OCI-LY3 (cell line): ENCODE measurements around the gene MAP3K19.
A peak's percentile ranks its signal among the peaks of the same experiment; 100 is the strongest.

Source experiments
- H2AFZ ChIP-seq: fragments of 200-600, 300-600 bp; shearing (Covaris generic); 2 replicates; pipeline ENCODE4 v1.6.0; 2014; ENCODE audit warnings: antibody characterized with exemption, low read depth, low read length
- H3K27ac ChIP-seq: fragments of 200-600, 300-600 bp; sonication (generic); 2 replicates; pipeline ENCODE4 v1.5.1; 2014; ENCODE audit warnings: mild to moderate bottlenecking, low read length, moderate library complexity, mixed read lengths
- H3K27me3 ChIP-seq: fragments of 200-600, 300-600 bp; sonication (generic); 2 replicates; pipeline ENCODE4 v1.6.1; 2014; ENCODE audit warnings: low read depth, low read length, mixed read lengths
- H3K36me3 ChIP-seq: fragments of 200-600, 300-600 bp; sonication (generic); replicated peaks from 2 replicates; pipeline ENCODE3; 2014; ENCODE audit warnings: low read depth, low read length, mixed read lengths
- H3K4me1 ChIP-seq: fragments of 300-600, 200-600 bp; sonication (generic); 2 replicates; pipeline ENCODE4 v1.6.1; 2014; ENCODE audit warnings: low read length, mixed read lengths
- H3K4me2 ChIP-seq: fragments of 200-600, 300-600 bp; sonication (generic); 2 replicates; pipeline ENCODE4 v1.6.1; 2014; ENCODE audit warnings: low read length, mixed read lengths
- H3K4me3 ChIP-seq: fragments of 300-600, 200-600 bp; sonication (generic); 2 replicates; pipeline ENCODE4 v1.5.1; 2014; ENCODE audit warnings: antibody characterized with exemption, mild to moderate bottlenecking, low read length, moderate library complexity
- H3K79me2 ChIP-seq: fragments of 300-600, 200-600 bp; shearing (Covaris generic); 2 replicates; pipeline ENCODE4 v1.6.1; 2014; ENCODE audit warnings: mild to moderate bottlenecking, low read length, mixed read lengths
- H3K9ac ChIP-seq: fragments of 300-600, 200-600 bp; shearing (Covaris generic); 2 replicates; pipeline ENCODE4 v1.6.0; 2014; ENCODE audit warnings: mild to moderate bottlenecking, low read length, moderate library complexity
- H3K9me3 ChIP-seq: fragments of 200-600, 300-600 bp; shearing (Covaris generic); 2 replicates; pipeline ENCODE4 v1.6.1; 2014; ENCODE audit warnings: low read length, mixed read lengths; ENCODE audit not compliant: insufficient read depth
- H4K20me1 ChIP-seq: fragments of 200-600, 300-600 bp; sonication (generic); 2 replicates; pipeline ENCODE4 v1.6.1; 2016; ENCODE audit warnings: low read length, mixed read lengths; ENCODE audit not compliant: insufficient read depth
- CTCF ChIP-seq: fragments of 200-600, 300-600 bp; sonication (generic); IDR thresholded peaks from 2 replicates; pipeline ENCODE4 v1.5.1; 2014; ENCODE audit warnings: antibody characterized with exemption, low read length, low read depth
- EZH2phosphoT487 ChIP-seq: fragments of 200-600 bp; shearing (Covaris generic); IDR thresholded peaks from 2 replicates; pipeline ENCODE4 v1.6.1; 2018; ENCODE audit warnings: antibody characterized with exemption, mixed run types, low read depth

MAP3K19 gene

GRCh38 chr2:134917360-134917865 is 129.8 kb downstream of the MAP3K19 start:
- H4K20me1 ChIP-seq = peaks cover 26% of the 10 kb centered on the region
- peak overlapping the region; percentile 84 for H3K4me3 ChIP-seq
- H3K9me3 ChIP-seq = no peaks in the 10 kb centered on the region
- TF ChIP-seq EZH2phosphoT487 (no peak), CTCF (no peak)
- H3K4me1 ChIP-seq = peaks cover 17% of the 10 kb centered on the region
- peaks cover 46% of the 10 kb centered on the region for H3K79me2 ChIP-seq
- H3K36me3 ChIP-seq = peaks cover 13% of the 10 kb centered on the region
- H3K27me3 ChIP-seq = no peaks in the 10 kb centered on the region
- H3K4me2 ChIP-seq = peak overlapping the region; percentile 76
- peak overlapping the region; percentile 58 for H2AFZ ChIP-seq
- peak overlapping the region; percentile 94 for H3K9ac ChIP-seq
- H3K27ac ChIP-seq = peak overlapping the region; percentile 96
